IPS DF 4.7 (cell line): ENCODE data around the gene BTD.
"Not testable (repeated sequence)": the region's sequence is repeated elsewhere in the genome, so short reads cannot be mapped to it uniquely, and the experiment has no call there.

ENCODE experiments used
- DNase-seq: peaks from one replicate; pipeline ENCODE4 v3.0.0-alpha.2; 2013; ENCODE audit warnings: low spot score; ENCODE audit errors: extremely low read depth

BTD gene

GRCh38 chr3:15602816-15603215 lies 1.3 kb downstream of the BTD start:
- not testable (repeated sequence) for DNase-seq

- not testable (repeated sequence) for DNase-seq
These were observed 3.0 kb downstream of the BTD start for GRCh38 chr3:15604584-15604983.

- DNase-seq = no peak
These were observed 4.9 kb downstream of the BTD start for GRCh38 chr3:15606434-15606891.

GRCh38 chr3:15610082-15610759 lies 8.7 kb downstream of the BTD start:
- no peak for DNase-seq

GRCh38 chr3:15611018-15611417 lies 9.5 kb downstream of the BTD start:
- no peak for DNase-seq

- DNase-seq = no peak
These were observed 10.5 kb downstream of the BTD start for GRCh38 chr3:15612001-15612400.

GRCh38 chr3:15614958-15615357 lies 13.4 kb downstream of the BTD start:
- DNase-seq = no peak

GRCh38 chr3:15616053-15616452 lies 14.5 kb downstream of the BTD start:
- no peak for DNase-seq

GRCh38 chr3:15619659-15620464 lies 18.3 kb downstream of the BTD start:
- DNase-seq = not testable (repeated sequence)

- no peak for DNase-seq
These were observed 22.2 kb downstream of the BTD start for GRCh38 chr3:15623535-15624440.

- no peak for DNase-seq
These were observed 27.4 kb downstream of the BTD start for GRCh38 chr3:15628967-15629366.

- DNase-seq = peak; percentile 86
These were observed 28.5 kb downstream of the BTD start for GRCh38 chr3:15629860-15630597.

- DNase-seq = no peak
These were observed 29.3 kb downstream of the BTD start for GRCh38 chr3:15630646-15631350.

GRCh38 chr3:15631426-15632211 lies 30.1 kb downstream of the BTD start:
- no peak for DNase-seq

- DNase-seq = no peak
These were observed 30.7 kb downstream of the BTD start for GRCh38 chr3:15632212-15632580.

GRCh38 chr3:15633159-15633558 lies 31.6 kb downstream of the BTD start:
- no peak for DNase-seq

- DNase-seq = no peak
These were observed 32.4 kb downstream of the BTD start for GRCh38 chr3:15633766-15634598.

GRCh38 chr3:15634671-15635070 lies 33.1 kb downstream of the BTD start:
- DNase-seq = no peak
